Umbilical cord (tissue), 2 donors: ENCODE measurements around the gene ZDHHC24. TPM values are rescaled to one million over a fixed set of nuclear protein-coding genes. Genes with fewer than 3 reads are reported as not detected.
A peak's percentile ranks its signal among the peaks of the same experiment; 100 is the strongest.

ENCODE experiments used
- DNase-seq: peaks from one replicate; pipeline ENCODE4 v3.0.0-alpha.2; 2015; ENCODE audit warnings: low spot score
- total RNA-seq: library from RNA; depleted of rRNA; stranded (reverse); fragments of >200 nt; gene quantifications from one replicate; pipeline ENCODE4 v1.2.3, GENCODE V29; 2014; ENCODE audit warnings: low replicate concordance; ENCODE audit not compliant: insufficient read depth

The ZDHHC24 gene
- total RNA-seq, 1 donor from 2014 or later = 5.8 TPM

- DNase-seq = no peak
Measured at GRCh38 chr11:66497206-66497605, 48.6 kb downstream of the ZDHHC24 start.

GRCh38 chr11:66495401-66495854 lies 50.4 kb downstream of the ZDHHC24 start:
- DNase-seq = no peak

- DNase-seq = no peak
Measured at GRCh38 chr11:66494935-66495334, 50.9 kb downstream of the ZDHHC24 start.

GRCh38 chr11:66494458-66494857 lies 51.4 kb downstream of the ZDHHC24 start:
- DNase-seq = no peak

GRCh38 chr11:66493130-66493529 lies 52.7 kb downstream of the ZDHHC24 start:
- no peak for DNase-seq

GRCh38 chr11:66492161-66492865 lies 53.5 kb downstream of the ZDHHC24 start:
- DNase-seq = no peak

- no peak for DNase-seq
Measured at GRCh38 chr11:66491315-66491935, 54.4 kb downstream of the ZDHHC24 start.

GRCh38 chr11:66489636-66490035 lies 56.2 kb downstream of the ZDHHC24 start:
- DNase-seq = no peak

- DNase-seq = no peak
Measured at GRCh38 chr11:66488957-66489356, 56.9 kb downstream of the ZDHHC24 start.

GRCh38 chr11:66484806-66485380 lies 61.0 kb downstream of the ZDHHC24 start:
- no peak for DNase-seq

- peak; percentile 98 for DNase-seq
Measured at GRCh38 chr11:66480117-66480938, 65.5 kb downstream of the ZDHHC24 start, which contains the start of gene DPP3. Gene DPP3 (plus strand): TSS chr11:66480434. CDS start chr11:66482201, 1,767 bp downstream.

GRCh38 chr11:66479394-66480116 lies 66.3 kb downstream of the ZDHHC24 start:
- peak; percentile 25 for DNase-seq

- DNase-seq = no peak
Measured at GRCh38 chr11:66478729-66479393, 67.0 kb downstream of the ZDHHC24 start.

GRCh38 chr11:66477263-66478201 lies 68.3 kb downstream of the ZDHHC24 start:
- no peak for DNase-seq

- DNase-seq = no peak
Measured at GRCh38 chr11:66476841-66477251, 69.0 kb downstream of the ZDHHC24 start.

GRCh38 chr11:66476173-66476840 lies 69.5 kb downstream of the ZDHHC24 start:
- DNase-seq = no peak

- no peak for DNase-seq
Measured at GRCh38 chr11:66475349-66476172, 70.3 kb downstream of the ZDHHC24 start.
